ENCODE results near the gene KCNAB1. TPM values are rescaled to one million over a fixed set of nuclear protein-coding genes. Genes with fewer than 3 reads are reported as not detected.

Gene KCNAB1
- total RNA-seq, 2 experiments from 2014 or later: not detected

DNA sequence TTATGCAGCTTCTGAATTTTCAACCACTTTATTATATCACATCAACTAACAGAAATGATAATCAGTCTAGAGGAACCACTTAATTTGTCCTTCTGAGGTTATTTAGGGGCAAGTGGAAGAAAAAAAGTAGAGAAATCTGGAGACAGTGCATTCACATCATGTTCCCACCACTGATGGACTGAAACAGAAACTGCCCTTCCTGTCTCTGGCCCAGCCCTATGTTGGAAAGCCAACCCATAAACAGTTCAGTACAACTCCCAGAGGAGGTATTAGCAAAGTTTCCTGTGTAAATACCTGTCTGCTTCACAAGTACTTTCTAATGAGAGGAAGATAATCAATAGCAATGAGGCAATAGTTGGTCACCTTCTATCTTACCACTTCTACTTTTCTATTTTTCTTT, 228.7 kb downstream of the KCNAB1 start:
- peaks cover 3% of the 10 kb centered on the region for H3K4me1 Mint-ChIP-seq
- DNase-seq: no peak
- no peaks in the 10 kb centered on the region for H3K36me3 Mint-ChIP-seq (ENCODE audit: low read depth)
- CTCF ChIA-PET: interaction anchor here (0.7 kb wide), 1 partner anchor 8 kb away, joined by 3 read pairs; no protein-coding TSS in a partner anchor
- POLR2A ChIA-PET: no interaction called here
- no peak overlapping the region for H3K4me3 Mint-ChIP-seq
- H3K9me3 Mint-ChIP-seq: no peaks in the 10 kb centered on the region
- peaks cover 13% of the 10 kb centered on the region for H3K27me3 Mint-ChIP-seq
- H3K27ac Mint-ChIP-seq: no peak overlapping the region

DNA sequence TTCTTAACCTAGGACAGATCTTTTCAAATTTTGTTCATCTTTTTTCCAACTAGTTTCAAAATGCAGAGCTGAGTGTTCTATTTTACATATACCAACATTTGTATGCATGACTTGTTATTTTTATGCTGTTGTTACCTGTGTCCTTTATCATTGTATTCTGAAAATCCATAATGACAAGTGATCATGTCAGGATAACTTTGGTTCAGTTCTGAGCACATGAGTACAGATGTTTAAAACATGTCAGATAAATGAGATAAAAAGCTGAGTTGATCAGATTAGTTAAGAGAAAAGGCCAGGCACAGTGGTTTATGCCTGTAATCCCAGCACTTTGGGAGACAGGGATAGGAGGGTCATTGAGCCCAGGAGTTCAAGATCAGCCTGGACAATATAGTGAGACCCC, 229.6 kb downstream of the KCNAB1 start:
- POLR2A ChIA-PET: no interaction called here
- CTCF ChIA-PET: no interaction called here

DNA sequence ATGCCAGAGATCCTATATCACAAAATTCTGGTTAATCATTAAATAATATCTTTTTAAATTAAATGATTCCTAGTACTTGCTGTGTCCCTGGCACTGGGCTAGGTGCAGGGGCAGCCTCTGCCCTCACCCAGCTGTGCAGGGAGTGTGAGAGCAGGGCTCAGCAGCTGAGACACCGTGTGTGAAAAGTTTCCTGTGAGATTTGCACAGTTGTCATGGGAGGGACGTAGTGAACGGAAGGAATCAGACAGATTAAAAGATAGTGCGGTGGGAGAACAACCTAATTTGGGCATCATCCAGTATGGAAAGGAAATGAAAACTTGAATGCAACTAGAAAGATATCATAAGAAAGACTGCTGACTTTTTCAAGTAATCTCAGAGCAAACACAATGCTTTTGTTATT, 230.4 kb downstream of the KCNAB1 start:
- Mint-ChIP-seq H3K27me3 (peaks cover 4% of the 10 kb centered on the region), H3K4me1 (peaks cover 3% of the 10 kb centered on the region), H3K9me3 (no peaks in the 10 kb centered on the region), H3K36me3 (ENCODE audit: low read depth) (no peaks in the 10 kb centered on the region), H3K4me3 (no peak overlapping the region), H3K27ac (no peak overlapping the region)
- ChIA-PET CTCF (no interaction called here), POLR2A (no interaction called here)
- no peak for DNase-seq

More for the DNA sequence above, 229.6 kb downstream of the KCNAB1 start:
- no peak for DNase-seq
- no peak overlapping the region for H3K4me3 Mint-ChIP-seq
- peaks cover 3% of the 10 kb centered on the region for H3K4me1 Mint-ChIP-seq
- no peaks in the 10 kb centered on the region for H3K9me3 Mint-ChIP-seq
- H3K36me3 Mint-ChIP-seq (ENCODE audit: low read depth): no peaks in the 10 kb centered on the region
- H3K27me3 Mint-ChIP-seq: peaks cover 9% of the 10 kb centered on the region
- no peak overlapping the region for H3K27ac Mint-ChIP-seq

DNA sequence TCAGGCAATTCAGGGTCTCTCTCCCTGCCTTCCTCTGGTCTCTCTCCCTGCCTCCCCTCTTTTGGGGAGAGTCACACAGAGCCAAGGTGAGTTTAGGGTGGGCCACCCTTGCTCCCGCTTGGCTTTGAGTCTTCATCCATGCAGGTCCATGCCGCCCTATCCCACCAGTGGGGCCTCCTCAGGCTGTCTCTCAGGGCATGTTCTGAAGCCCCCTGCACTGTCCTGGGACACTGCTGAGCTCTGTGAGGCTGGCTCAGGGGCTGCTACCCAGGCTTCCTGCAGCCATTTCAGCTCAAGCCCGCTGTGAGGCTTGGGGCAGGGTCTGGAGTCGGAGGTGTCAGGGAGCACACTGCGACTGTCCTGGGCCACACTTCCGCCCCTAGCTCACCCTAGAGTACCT, 231.4 kb downstream of the KCNAB1 start:
- H3K9me3 Mint-ChIP-seq: no peaks in the 10 kb centered on the region
- no peak for DNase-seq
- peaks cover 3% of the 10 kb centered on the region for H3K4me1 Mint-ChIP-seq
- peaks cover 3% of the 10 kb centered on the region for H3K27me3 Mint-ChIP-seq
- H3K36me3 Mint-ChIP-seq (ENCODE audit: low read depth): no peaks in the 10 kb centered on the region
- no peak overlapping the region for H3K27ac Mint-ChIP-seq
- no peak overlapping the region for H3K4me3 Mint-ChIP-seq
- ChIA-PET CTCF (no interaction called here), POLR2A (no interaction called here)

DNA sequence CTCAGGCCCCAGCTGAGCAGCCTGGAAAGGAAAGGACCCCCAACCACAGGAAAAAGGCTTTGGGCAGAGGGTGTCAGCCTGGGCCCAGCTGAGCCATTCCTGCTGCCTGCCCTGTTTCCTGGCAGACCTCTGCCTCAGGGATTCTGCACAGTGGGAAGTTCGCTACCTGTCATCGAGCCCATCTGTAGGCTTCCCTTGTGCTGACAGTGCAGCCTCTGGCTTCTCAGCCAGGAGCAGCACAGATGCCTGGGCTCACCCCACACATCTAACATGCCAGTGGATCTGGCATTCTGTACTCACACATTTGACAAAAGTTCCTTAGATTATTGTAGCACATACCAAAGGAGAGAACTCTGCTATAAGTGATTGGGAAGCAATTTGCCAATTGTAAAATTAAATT, 232.3 kb downstream of the KCNAB1 start:
- Mint-ChIP-seq H3K27me3 (peaks cover 9% of the 10 kb centered on the region), H3K4me3 (no peak overlapping the region), H3K4me1 (peaks cover 3% of the 10 kb centered on the region), H3K9me3 (no peaks in the 10 kb centered on the region), H3K36me3 (ENCODE audit: low read depth) (no peaks in the 10 kb centered on the region), H3K27ac (no peak overlapping the region)
- ChIA-PET POLR2A (no interaction called here), CTCF (no interaction called here)
- DNase-seq: no peak

DNA sequence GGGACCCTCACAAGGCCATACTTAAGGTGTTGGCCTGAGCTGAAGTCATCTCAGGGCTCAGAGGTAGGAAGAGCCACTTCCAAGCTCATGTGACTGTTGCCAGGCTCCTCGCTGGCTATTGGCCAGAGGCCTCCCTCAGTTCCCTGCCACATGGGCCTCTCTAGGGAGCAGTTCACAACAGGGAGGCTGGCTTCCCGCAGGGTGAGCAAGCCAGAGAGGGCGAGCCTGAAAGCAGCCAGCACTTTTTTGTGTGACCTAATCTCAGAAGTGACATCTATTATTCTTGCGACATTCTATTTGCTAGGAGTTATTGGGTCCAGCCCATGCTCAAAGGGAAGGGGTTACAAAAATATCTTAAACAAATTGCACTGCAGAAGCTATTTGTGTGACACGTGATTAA, 233.2 kb downstream of the KCNAB1 start:
- H3K4me1 Mint-ChIP-seq: peaks cover 3% of the 10 kb centered on the region
- no peak overlapping the region for H3K27ac Mint-ChIP-seq

DNA sequence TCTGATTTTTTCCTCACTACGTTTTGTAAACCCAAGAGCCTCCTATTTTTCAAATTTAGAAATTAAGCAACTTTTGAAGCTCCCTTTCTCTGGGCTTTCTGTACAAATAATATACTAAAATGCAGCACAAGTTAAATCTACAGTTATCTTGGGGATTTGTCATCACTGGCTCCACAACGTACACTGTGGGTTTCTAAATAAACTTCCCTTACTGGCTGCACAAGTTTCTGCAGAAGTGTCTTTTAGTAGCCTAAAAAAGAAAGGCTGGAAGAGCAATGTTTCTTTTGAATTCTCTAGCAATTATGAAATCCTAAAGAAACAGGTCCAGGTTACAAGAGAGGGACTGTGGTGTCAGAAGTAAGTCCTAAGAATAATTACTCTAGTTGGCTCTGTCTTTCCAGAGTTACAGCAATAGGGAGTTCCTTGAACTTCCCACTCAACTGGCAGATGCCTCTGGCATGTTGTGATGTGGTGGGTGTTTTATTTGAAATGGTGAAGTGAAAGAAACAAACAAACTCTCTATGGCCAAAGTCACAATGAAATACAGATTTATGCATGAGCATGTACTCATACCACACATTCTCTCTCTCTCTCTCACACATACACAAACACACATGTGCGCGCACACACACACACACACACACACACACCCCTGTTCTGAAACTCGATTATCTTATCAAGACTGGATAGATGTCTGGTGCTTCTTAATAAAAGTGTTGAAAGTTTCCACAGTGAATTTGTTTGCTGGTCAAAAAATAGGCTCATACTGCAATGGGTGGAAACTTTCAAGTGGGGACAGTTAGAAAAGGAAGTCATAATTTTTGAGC, 236.4 kb downstream of the KCNAB1 start:
- no peaks in the 10 kb centered on the region for H3K4me1 Mint-ChIP-seq
- H3K9me3 Mint-ChIP-seq: no peaks in the 10 kb centered on the region
- DNase-seq: no peak
- H3K36me3 Mint-ChIP-seq (ENCODE audit: low read depth): no peaks in the 10 kb centered on the region
- H3K27me3 Mint-ChIP-seq: peaks cover 21% of the 10 kb centered on the region
- no peak overlapping the region for H3K27ac Mint-ChIP-seq
- CTCF ChIA-PET: interaction anchor here (0.7 kb wide), 1 partner anchor 8 kb away, joined by 3 read pairs; no protein-coding TSS in a partner anchor
- POLR2A ChIA-PET: no interaction called here
- H3K4me3 Mint-ChIP-seq: no peak overlapping the region

More for the DNA sequence above, 233.2 kb downstream of the KCNAB1 start:
- Mint-ChIP-seq H3K27me3 (peaks cover 9% of the 10 kb centered on the region), H3K36me3 (ENCODE audit: low read depth) (no peaks in the 10 kb centered on the region), H3K4me3 (no peak overlapping the region), H3K9me3 (no peaks in the 10 kb centered on the region)
- ChIA-PET CTCF (no interaction called here), POLR2A (no interaction called here)
- DNase-seq: no peak

DNA sequence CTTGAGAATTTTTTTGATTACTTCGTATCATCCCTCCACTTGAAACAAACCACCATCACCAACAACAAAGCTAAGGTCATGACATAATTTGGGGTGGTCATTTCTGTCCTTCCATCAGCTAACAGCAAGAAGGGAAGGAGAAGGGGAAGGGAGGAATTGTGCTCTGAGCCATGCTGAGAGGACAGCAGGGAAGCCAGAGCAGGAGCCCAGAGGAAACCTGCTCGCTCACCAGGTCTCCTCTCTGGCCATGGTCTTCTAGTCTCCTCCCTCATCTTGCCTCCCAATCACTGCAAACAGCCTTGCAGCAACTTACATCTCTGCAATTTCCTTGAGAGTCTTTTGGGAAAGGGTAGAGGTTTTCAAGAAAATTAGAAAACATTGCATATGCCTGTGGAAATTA, 237.9 kb downstream of the KCNAB1 start:
- H3K36me3 Mint-ChIP-seq (ENCODE audit: low read depth): no peaks in the 10 kb centered on the region
- no peaks in the 10 kb centered on the region for H3K9me3 Mint-ChIP-seq
- peaks cover 21% of the 10 kb centered on the region for H3K27me3 Mint-ChIP-seq
- no peak overlapping the region for H3K27ac Mint-ChIP-seq
- ChIA-PET POLR2A (no interaction called here), CTCF (no interaction called here)
- no peak for DNase-seq
- no peak overlapping the region for H3K4me3 Mint-ChIP-seq
- no peaks in the 10 kb centered on the region for H3K4me1 Mint-ChIP-seq

DNA sequence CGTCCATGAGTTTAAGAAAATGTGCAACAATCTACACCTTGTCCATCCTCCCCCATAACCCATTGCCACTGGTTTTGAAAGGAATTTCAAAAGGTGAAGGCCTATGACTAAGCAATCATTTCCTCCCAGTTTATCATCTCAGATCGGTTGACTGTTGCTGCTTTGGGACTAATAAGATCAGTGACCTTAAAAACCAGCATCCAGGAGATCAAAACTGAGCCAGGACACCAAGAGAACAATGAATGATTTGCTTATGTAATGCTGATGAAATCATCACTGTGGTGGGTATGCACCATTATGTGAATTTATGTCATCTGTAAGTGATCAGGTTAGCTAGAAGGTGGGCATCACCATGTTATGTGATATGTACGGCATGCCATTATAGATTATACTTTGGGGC, 239.0 kb downstream of the KCNAB1 start:
- Mint-ChIP-seq H3K9me3 (no peaks in the 10 kb centered on the region), H3K27me3 (peaks cover 21% of the 10 kb centered on the region), H3K36me3 (ENCODE audit: low read depth) (no peaks in the 10 kb centered on the region), H3K4me1 (no peaks in the 10 kb centered on the region), H3K4me3 (no peak overlapping the region), H3K27ac (no peak overlapping the region)
- ChIA-PET CTCF (no interaction called here), POLR2A (no interaction called here)
- no peak for DNase-seq

DNA sequence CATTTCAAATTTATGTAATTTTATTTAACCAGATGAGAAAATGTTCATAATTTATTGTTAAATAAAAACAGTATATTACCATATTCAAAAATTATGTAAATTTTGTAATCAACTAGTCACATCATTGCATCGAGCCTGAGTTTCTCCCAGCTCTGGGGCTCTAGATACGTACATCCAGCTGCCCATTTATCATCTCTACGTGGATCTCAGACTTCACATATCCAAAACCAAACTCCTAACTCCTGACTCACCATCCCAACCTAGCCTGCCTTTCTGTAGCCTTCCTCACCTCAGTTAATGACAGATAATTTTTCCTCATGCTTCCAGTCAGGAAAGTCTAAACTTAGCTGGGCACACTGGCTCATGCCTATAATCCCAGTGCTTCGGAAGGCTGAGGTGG, 239.7 kb downstream of the KCNAB1 start:
- no peak for DNase-seq
- Mint-ChIP-seq H3K4me1 (no peaks in the 10 kb centered on the region), H3K4me3 (no peak overlapping the region), H3K36me3 (ENCODE audit: low read depth) (no peaks in the 10 kb centered on the region), H3K9me3 (no peaks in the 10 kb centered on the region), H3K27me3 (peaks cover 21% of the 10 kb centered on the region), H3K27ac (no peak overlapping the region)
- ChIA-PET POLR2A (no interaction called here), CTCF (no interaction called here)

DNA sequence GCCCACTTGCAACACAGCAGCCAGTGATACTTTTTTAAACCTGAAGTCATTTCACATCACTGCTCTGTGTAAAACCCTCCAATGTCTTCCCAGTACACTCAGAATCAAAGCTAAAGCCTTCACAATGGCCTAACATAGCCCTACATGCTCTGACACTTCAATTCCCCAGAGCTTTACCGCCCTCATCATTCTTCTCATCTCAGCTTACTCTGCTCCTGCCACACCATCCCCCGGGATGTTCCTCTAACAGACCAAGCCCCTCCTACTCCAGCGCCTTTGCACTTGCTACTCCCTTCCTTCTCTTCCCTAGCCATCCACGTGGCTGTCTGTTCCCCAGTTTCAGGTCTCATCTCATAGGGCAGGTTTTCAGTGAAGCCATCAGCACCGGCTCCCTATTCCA, 240.6 kb downstream of the KCNAB1 start:
- Mint-ChIP-seq H3K4me3 (no peak overlapping the region), H3K4me1 (no peaks in the 10 kb centered on the region), H3K36me3 (ENCODE audit: low read depth) (no peaks in the 10 kb centered on the region), H3K27me3 (peaks cover 24% of the 10 kb centered on the region), H3K27ac (no peak overlapping the region), H3K9me3 (no peaks in the 10 kb centered on the region)
- ChIA-PET CTCF (interaction anchor here (1.2 kb wide), 1 partner anchor 209 kb away, joined by 4 read pairs; no protein-coding TSS in a partner anchor), POLR2A (no interaction called here)
- no peak for DNase-seq

DNA sequence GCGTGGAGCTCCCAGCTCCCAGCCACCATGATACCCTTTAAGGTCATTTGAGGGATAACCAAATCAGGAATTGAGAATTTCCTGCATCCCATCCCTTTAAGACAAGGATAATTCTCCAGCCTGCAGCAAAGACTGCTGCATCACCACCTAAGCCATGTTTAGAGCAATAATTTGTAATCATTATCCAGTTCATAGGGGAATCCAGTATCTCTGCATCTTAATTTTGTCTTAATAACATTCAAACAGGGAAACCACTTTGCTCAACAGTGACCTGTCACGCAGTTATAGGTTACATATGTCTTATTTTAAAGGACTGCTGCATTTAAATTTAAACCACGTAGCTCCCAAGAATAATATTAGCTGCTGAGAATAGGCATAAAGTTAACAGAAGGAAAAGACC, 246.2 kb downstream of the KCNAB1 start:
- Mint-ChIP-seq H3K27ac (no peak overlapping the region), H3K9me3 (no peaks in the 10 kb centered on the region)
- CTCF ChIA-PET: no interaction called here

DNA sequence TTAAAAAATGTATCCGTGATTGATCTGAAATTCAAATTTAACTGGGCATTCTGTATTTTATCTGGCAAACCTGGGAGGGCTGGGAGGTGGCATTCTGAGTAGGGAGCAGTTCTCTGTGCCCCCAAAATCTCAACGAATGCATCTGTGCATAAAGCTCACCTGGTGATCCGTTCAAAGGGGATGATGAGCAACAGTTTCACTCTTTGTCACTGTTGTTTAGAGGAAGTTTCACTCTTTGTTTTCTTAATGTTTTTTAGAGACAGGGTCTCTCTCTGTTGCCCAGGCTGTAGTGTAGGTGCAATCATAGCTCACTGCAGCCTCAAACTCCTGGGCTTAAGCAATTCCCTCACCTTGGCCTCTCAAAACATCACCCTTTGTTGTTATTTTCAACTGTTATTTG, 247.8 kb downstream of the KCNAB1 start:
- no peak overlapping the region for H3K4me3 Mint-ChIP-seq
- H3K36me3 Mint-ChIP-seq (ENCODE audit: low read depth): no peaks in the 10 kb centered on the region
- H3K27ac Mint-ChIP-seq: no peak overlapping the region
- CTCF ChIA-PET: no interaction called here
- DNase-seq: no peak
- no peaks in the 10 kb centered on the region for H3K4me1 Mint-ChIP-seq
- POLR2A ChIA-PET: no interaction called here
- H3K9me3 Mint-ChIP-seq: no peaks in the 10 kb centered on the region
- peaks cover 14% of the 10 kb centered on the region for H3K27me3 Mint-ChIP-seq

More for the DNA sequence above, 246.2 kb downstream of the KCNAB1 start:
- Mint-ChIP-seq H3K4me3 (no peak overlapping the region), H3K27me3 (peaks cover 14% of the 10 kb centered on the region), H3K4me1 (no peaks in the 10 kb centered on the region), H3K36me3 (ENCODE audit: low read depth) (no peaks in the 10 kb centered on the region)
- POLR2A ChIA-PET: no interaction called here
- no peak for DNase-seq

DNA sequence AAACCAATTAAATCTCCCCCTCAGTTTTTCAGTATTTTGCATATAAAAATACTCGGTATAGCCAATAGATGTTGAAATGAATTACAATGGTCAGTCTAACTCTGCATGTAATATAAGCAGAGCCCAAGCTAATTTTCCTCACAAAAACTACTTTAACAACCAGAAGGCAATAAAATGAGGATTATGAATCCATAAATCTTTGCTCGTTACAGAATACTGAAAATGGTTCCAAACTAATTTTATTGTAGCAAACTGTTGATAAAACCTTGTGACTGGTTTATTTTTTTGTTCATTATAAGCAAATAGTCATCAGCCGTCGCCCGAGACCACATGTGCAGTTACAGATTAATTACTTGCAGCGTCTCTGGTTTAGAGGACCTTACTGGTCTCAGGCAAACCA, 251.3 kb downstream of the KCNAB1 start:
- no peak for DNase-seq
- H3K9me3 Mint-ChIP-seq: no peaks in the 10 kb centered on the region
- CTCF ChIA-PET: interaction anchor here (0.6 kb wide), 1 partner anchor 209 kb away, joined by 4 read pairs; no protein-coding TSS in a partner anchor
- peaks cover 18% of the 10 kb centered on the region for H3K27me3 Mint-ChIP-seq
- H3K4me3 Mint-ChIP-seq: no peak overlapping the region
- H3K4me1 Mint-ChIP-seq: no peaks in the 10 kb centered on the region
- H3K27ac Mint-ChIP-seq: no peak overlapping the region
- POLR2A ChIA-PET: no interaction called here
- no peaks in the 10 kb centered on the region for H3K36me3 Mint-ChIP-seq (ENCODE audit: low read depth)

Measured in activated CD4-positive, alpha-beta T cell treated with anti-CD3 and anti-CD28 coated beads, Interleukin-2, amount 10 ng/mL, durations not matched to agents 7 days and 5 days (primary cell).